Natural killer cell treated with Interleukin-12 subunit alpha and Interleukin-12 subunit beta and Interleukin-15 and Interleukin-18, amount 100 ng/mL, for 72 hours (primary cell): Measurements from ENCODE around the gene SPRED2. TPM values are rescaled to one million over a fixed set of nuclear protein-coding genes. Genes with fewer than 3 reads are reported as not detected.

Experiments
- ATAC-seq, 2 donors: fragments of 150-1000 bp; cut with Tn5 transposase in 1 of 2; sonication (Bioruptor Pico), chemical (Tn5 transposase) in 1 of 2; 2 replicates each; pipeline ENCODE4 v1.10.0; 2021
- DNase-seq: peaks from one replicate; pipeline ENCODE4 v3.0.0; 2022; ENCODE audit warnings: low spot score
- H3K27ac Mint-ChIP-seq, 2 donors: 1 replicate in 1 of 2; 2 replicates in 1 of 2; pipeline ENCODE4 v1.8.0; 2022; ENCODE audit warnings: mixed read lengths in 2 of 2, mild to moderate bottlenecking in 1 of 2, moderate library complexity in 1 of 2
- H3K27me3 Mint-ChIP-seq, 2 donors: 1 replicate in 1 of 2; 2 replicates in 1 of 2; pipeline ENCODE4 v1.8.0; 2022; ENCODE audit warnings: mixed read lengths in 2 of 2
- H3K36me3 Mint-ChIP-seq: one replicate; pipeline ENCODE4 v1.8.0; 2022; ENCODE audit warnings: mixed read lengths
- H3K4me1 Mint-ChIP-seq, 2 donors: 1 replicate in 1 of 2; 2 replicates in 1 of 2; pipeline ENCODE4 v1.8.0; 2022; ENCODE audit warnings: low read depth in 2 of 2, mixed read lengths in 2 of 2, mild to moderate bottlenecking in 1 of 2
- H3K4me3 Mint-ChIP-seq: one replicate; pipeline ENCODE4 v1.8.0; 2022; ENCODE audit warnings: mixed read lengths
- H3K9me3 Mint-ChIP-seq: 2 replicates; pipeline ENCODE4 v1.8.0; 2022; ENCODE audit warnings: mixed read lengths
- total RNA-seq, 2 donors: library from RNA; stranded (reverse); gene quantifications; one replicate each; pipeline ENCODE4 v1.2.3, GENCODE V29; 2022

SPRED2 gene
- total RNA-seq, 2 donors from 2014 or later: 9.8 to 26.0 TPM

GRCh38 chr2:65298089-65298488, 134.3 kb downstream of the SPRED2 start:
- H3K4me1 Mint-ChIP-seq: peaks cover 48 to 53% of the 10 kb centered on the region in 2 donors

DNA sequence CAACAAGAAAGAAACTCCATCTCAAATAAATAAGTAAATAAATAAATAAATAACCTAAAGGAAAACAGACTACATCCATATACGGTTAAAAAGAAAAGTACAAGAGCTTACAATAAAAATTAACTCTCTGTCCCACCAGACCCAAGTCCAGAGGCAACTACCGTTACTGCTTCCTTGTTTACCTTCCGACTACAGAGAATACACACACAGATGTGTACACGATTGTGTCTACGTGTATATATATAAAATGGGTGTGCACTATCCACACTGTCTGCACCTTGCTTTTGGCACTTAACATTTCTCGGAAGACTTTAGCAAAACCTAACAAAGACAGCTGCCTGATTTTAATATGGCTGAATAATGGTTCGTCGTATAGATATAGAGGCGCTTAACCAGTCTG, 134.9 kb downstream of the SPRED2 start:
- Mint-ChIP-seq H3K27ac (no peak overlapping the region), H3K27me3 (peaks cover 21 to 31% of the 10 kb centered on the region in 2 donors), H3K4me1 (peaks cover 43 to 47% of the 10 kb centered on the region in 2 donors)

More at GRCh38 chr2:65298089-65298488, 134.3 kb downstream of the SPRED2 start:
- no peaks in the 10 kb centered on the region for H3K9me3 Mint-ChIP-seq
- ATAC-seq (no peak), DNase-seq (no peak)
- no peaks in the 10 kb centered on the region for H3K36me3 Mint-ChIP-seq
- peak overlapping the region; percentile 27 for H3K4me3 Mint-ChIP-seq
- H3K27ac Mint-ChIP-seq: peak overlapping the region in 1 of 2 donors; percentile 80
- H3K27me3 Mint-ChIP-seq: peaks cover 25 to 37% of the 10 kb centered on the region in 2 donors

DNA sequence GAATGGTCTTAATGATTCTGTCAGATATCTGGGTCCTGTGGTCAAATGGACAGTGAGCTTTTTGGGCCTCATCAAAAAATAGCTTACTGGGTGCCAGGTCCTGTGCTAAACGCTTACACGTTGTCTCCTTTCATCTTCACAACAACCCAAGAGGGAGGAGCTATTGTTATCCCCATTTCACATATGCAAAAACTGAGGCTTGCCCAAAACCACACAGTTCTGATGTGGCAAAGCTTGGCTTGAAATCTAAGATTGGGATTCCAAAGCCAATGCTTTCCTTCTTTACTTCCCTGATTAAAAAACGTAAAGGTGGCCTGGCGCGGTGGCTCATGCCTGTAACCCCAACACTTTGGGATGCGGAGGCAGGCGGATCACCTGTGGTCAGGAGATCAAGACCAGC, 135.4 kb downstream of the SPRED2 start:
- H3K27ac Mint-ChIP-seq: peak overlapping the region in 1 of 2 donors; percentile 16
- H3K4me1 Mint-ChIP-seq: peaks cover 37 to 42% of the 10 kb centered on the region in 2 donors
- H3K36me3 Mint-ChIP-seq: no peaks in the 10 kb centered on the region
- H3K27me3 Mint-ChIP-seq: peaks cover 16 to 26% of the 10 kb centered on the region in 2 donors
- ATAC-seq: no peak
- H3K4me3 Mint-ChIP-seq: peak overlapping the region; percentile 30
- no peak for DNase-seq
- H3K9me3 Mint-ChIP-seq: no peaks in the 10 kb centered on the region

More for the DNA sequence above, 134.9 kb downstream of the SPRED2 start:
- DNase-seq (no peak), ATAC-seq (no peak)
- Mint-ChIP-seq H3K9me3 (no peaks in the 10 kb centered on the region), H3K36me3 (no peaks in the 10 kb centered on the region), H3K4me3 (no peak overlapping the region)

- H3K36me3 Mint-ChIP-seq: no peaks in the 10 kb centered on the region
- no peak overlapping the region for H3K4me3 Mint-ChIP-seq
- peaks cover 11 to 19% of the 10 kb centered on the region in 2 donors for H3K27me3 Mint-ChIP-seq
- peaks cover 19 to 21% of the 10 kb centered on the region in 2 donors for H3K4me1 Mint-ChIP-seq
- ATAC-seq (no peak), DNase-seq (no peak)
- H3K9me3 Mint-ChIP-seq: no peaks in the 10 kb centered on the region
- no peak overlapping the region for H3K27ac Mint-ChIP-seq
Measured at GRCh38 chr2:65294701-65295100, 137.7 kb downstream of the SPRED2 start.

GRCh38 chr2:65294136-65294535, 138.3 kb downstream of the SPRED2 start:
- Mint-ChIP-seq H3K4me1 (peaks cover 14 to 16% of the 10 kb centered on the region in 2 donors), H3K27me3 (peaks cover 11 to 19% of the 10 kb centered on the region in 2 donors), H3K27ac (no peak overlapping the region), H3K9me3 (no peaks in the 10 kb centered on the region), H3K4me3 (no peak overlapping the region), H3K36me3 (no peaks in the 10 kb centered on the region)
- ATAC-seq (no peak), DNase-seq (no peak)

DNA sequence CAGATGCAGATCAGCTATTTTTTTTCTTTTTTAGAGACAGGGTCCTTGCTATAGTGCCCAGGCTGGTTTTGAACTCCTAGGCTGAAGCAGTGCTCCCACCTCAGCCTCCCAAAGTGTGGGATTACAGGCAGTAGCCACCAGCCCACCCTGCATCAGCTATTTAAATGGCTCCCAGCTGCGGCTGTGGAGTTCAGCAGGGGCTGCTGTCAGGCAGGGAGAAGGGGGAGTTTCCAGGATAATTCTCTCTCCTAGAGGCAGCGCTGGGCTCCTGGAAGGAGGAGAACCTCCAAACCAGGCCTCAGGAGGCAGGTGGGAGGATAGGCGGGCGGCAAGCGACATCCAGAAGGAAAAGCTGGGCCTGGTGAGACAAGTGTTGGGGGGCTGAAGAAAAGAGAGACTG, 139.0 kb downstream of the SPRED2 start:
- ATAC-seq (no peak), DNase-seq (no peak)
- no peak overlapping the region for H3K4me3 Mint-ChIP-seq
- peaks cover 11 to 19% of the 10 kb centered on the region in 2 donors for H3K27me3 Mint-ChIP-seq
- no peaks in the 10 kb centered on the region for H3K9me3 Mint-ChIP-seq
- H3K27ac Mint-ChIP-seq: no peak overlapping the region
- H3K4me1 Mint-ChIP-seq: peaks cover 12 to 13% of the 10 kb centered on the region in 2 donors
- H3K36me3 Mint-ChIP-seq: no peaks in the 10 kb centered on the region

GRCh38 chr2:65292461-65293011, 139.9 kb downstream of the SPRED2 start:
- DNase-seq (no peak), ATAC-seq (no peak)
- H3K4me3 Mint-ChIP-seq: no peak overlapping the region
- H3K27me3 Mint-ChIP-seq: peaks cover 13 to 19% of the 10 kb centered on the region in 2 donors
- no peaks in the 10 kb centered on the region for H3K36me3 Mint-ChIP-seq
- H3K4me1 Mint-ChIP-seq: peaks cover 7 to 9% of the 10 kb centered on the region in 2 donors
- H3K9me3 Mint-ChIP-seq: no peaks in the 10 kb centered on the region
- H3K27ac Mint-ChIP-seq: no peak overlapping the region

DNA sequence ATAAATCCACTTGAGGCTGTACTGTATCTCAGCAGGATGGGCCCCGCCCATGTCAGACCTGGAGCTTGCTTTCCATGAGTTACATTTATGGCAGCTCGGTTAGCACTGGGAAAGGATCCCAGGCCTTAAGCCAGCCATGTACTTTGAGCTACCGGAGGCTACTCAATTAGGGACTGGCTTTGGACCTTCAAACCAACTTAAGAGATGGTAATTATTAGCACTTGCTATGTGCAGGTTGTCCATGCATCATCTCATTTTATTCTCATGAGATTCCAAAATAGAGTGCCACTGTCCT, 140.3 kb downstream of the SPRED2 start:
- no peaks in the 10 kb centered on the region for H3K9me3 Mint-ChIP-seq
- H3K27me3 Mint-ChIP-seq: peaks cover 13 to 18% of the 10 kb centered on the region in 2 donors
- H3K27ac Mint-ChIP-seq: no peak overlapping the region
- no peak overlapping the region for H3K4me3 Mint-ChIP-seq
- ATAC-seq (no peak), DNase-seq (no peak)
- peaks cover 5 to 7% of the 10 kb centered on the region in 2 donors for H3K4me1 Mint-ChIP-seq
- no peaks in the 10 kb centered on the region for H3K36me3 Mint-ChIP-seq

DNA sequence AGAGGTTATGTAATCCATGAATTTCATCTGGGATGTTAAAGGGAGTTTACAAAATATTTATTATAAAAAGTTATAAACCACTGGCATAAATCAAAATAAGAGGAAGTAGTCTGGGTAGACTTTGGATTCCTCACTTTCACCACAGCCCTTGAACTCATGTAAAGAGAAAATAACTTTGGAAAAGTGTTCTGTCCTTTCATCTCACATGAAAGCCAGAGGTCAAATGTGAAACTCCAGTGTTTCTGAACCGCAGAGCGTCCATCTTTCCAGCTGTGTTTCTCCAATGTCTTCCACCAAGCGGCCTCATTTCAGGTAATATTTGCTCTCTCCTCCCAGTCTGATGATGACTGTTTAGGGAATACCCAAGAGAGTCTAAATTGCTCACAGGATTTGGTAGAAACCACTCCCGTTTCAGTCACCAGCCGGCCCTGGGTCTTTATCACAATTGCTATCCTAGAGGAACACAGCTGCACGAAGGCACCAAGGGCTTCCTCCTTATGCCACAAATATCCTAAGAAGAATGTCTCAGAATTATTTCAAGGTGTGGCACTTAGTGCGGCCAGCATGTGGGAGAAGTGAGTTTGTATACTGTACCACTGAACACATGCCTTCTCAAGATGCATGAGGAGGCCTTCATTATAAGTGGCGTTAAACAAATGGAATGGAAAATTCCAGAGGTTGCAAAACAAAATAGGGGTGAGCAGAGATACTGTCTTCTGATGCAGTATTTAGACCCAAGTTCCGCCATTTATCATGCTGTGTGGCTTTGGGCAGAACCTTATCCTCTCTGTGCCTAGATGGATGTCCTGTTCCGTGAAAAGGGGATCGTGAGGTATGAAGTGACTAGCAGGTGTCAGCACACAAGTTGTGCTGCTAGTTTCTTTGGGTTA, 140.9 kb downstream of the SPRED2 start:
- Mint-ChIP-seq H3K27ac (no peak overlapping the region), H3K9me3 (no peaks in the 10 kb centered on the region), H3K27me3 (peaks cover 11 to 12% of the 10 kb centered on the region in 2 donors), H3K36me3 (no peaks in the 10 kb centered on the region), H3K4me3 (no peak overlapping the region), H3K4me1 (peaks cover 0 to 1% of the 10 kb centered on the region in 2 donors)
- no peak for ATAC-seq
- no peak for DNase-seq

- H3K27ac Mint-ChIP-seq: no peak overlapping the region
Measured at GRCh38 chr2:65287364-65287763, 145.0 kb downstream of the SPRED2 start.

DNA sequence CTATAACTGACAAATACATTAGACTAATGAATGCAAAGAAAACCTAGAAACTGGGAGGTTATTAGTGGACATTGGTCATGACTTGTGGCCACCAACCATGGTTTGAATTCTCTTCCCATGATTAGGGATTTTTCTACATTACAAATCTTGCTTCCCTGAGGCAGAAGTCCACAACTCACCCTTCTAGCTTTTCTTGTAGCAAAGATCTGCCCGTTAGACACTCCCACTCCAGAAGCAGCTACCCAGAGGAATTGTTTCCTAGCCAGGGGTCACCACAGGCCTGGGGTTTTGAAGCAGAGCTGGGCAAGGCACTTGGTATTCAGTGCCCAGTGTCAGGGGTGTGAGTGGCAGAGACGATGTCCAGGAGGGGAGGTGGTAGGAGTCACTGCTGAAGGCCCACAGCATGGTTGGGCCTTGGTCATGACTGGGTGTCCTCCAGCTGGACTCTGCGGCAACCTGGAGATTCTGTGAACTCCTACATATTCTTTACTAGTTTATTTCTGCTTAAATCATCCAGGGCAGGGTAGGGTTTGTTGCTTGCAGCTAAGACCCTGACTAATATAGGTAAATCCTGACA, 149.8 kb downstream of the SPRED2 start:
- ATAC-seq: no peak
- H3K4me1 Mint-ChIP-seq: peaks cover 5 to 16% of the 10 kb centered on the region in 2 donors
- no peak for DNase-seq
- H3K9me3 Mint-ChIP-seq: no peaks in the 10 kb centered on the region
- H3K4me3 Mint-ChIP-seq: no peak overlapping the region
- H3K27me3 Mint-ChIP-seq: no peaks in the 10 kb centered on the region
- no peak overlapping the region for H3K27ac Mint-ChIP-seq
- H3K36me3 Mint-ChIP-seq: no peaks in the 10 kb centered on the region

More at GRCh38 chr2:65287364-65287763, 145.0 kb downstream of the SPRED2 start:
- Mint-ChIP-seq H3K36me3 (no peaks in the 10 kb centered on the region), H3K27me3 (peaks cover 0 to 2% of the 10 kb centered on the region in 2 donors), H3K4me3 (no peak overlapping the region), H3K9me3 (no peaks in the 10 kb centered on the region), H3K4me1 (no peaks in the 10 kb centered on the region)
- ATAC-seq: no peak
- DNase-seq: no peak

GRCh38 chr2:65281627-65282351, 150.6 kb downstream of the SPRED2 start:
- Mint-ChIP-seq H3K4me1 (peaks cover 5 to 16% of the 10 kb centered on the region in 2 donors), H3K27me3 (no peaks in the 10 kb centered on the region), H3K4me3 (no peak overlapping the region), H3K36me3 (no peaks in the 10 kb centered on the region), H3K27ac (no peak overlapping the region), H3K9me3 (no peaks in the 10 kb centered on the region)
- ATAC-seq: no peak
- no peak for DNase-seq

GRCh38 chr2:65279756-65280155, 152.6 kb downstream of the SPRED2 start:
- DNase-seq (no peak), ATAC-seq (no peak)
- no peaks in the 10 kb centered on the region for H3K9me3 Mint-ChIP-seq
- H3K27ac Mint-ChIP-seq: no peak overlapping the region
- peaks cover 5 to 16% of the 10 kb centered on the region in 2 donors for H3K4me1 Mint-ChIP-seq
- H3K4me3 Mint-ChIP-seq: no peak overlapping the region
- H3K36me3 Mint-ChIP-seq: no peaks in the 10 kb centered on the region
- H3K27me3 Mint-ChIP-seq: no peaks in the 10 kb centered on the region
